Thyroid gland (tissue), 4 donors: ENCODE data around the gene UBAC1. TPM values are rescaled to one million over a fixed set of nuclear protein-coding genes. Genes with fewer than 3 reads are reported as not detected.

ENCODE experiments used
- DNase-seq, 2 donors: peaks; one replicate each; pipeline ENCODE4 v3.0.0-alpha.2; 2019
- H3K27ac ChIP-seq, 3 donors: fragments of 200-600 bp; sonication (generic); 1 replicate in 2 of 3; 2 replicates in 1 of 3; pipeline ENCODE4 v1.5.1; 2016 to 2019; ENCODE audit warnings: mild to moderate bottlenecking in 1 of 3, moderate library complexity in 1 of 3
- H3K27me3 ChIP-seq: fragments of 200-600 bp; sonication (generic); one replicate; pipeline ENCODE4 v1.5.1; 2019
- H3K36me3 ChIP-seq, 2 donors: fragments of 200-600 bp; sonication (generic); one replicate each; pipeline ENCODE4 v1.5.1; 2016 to 2019
- H3K4me1 ChIP-seq, 2 donors: fragments of 200-600 bp; sonication (generic); one replicate each; pipeline ENCODE4 v1.5.1; 2017 to 2019
- H3K4me3 ChIP-seq, 3 donors: fragments of 200-600 bp; sonication (generic); replicated peaks in 1 of 3; 1 replicate in 2 of 3; 2 replicates in 1 of 3; pipeline ENCODE4 v1.5.1; 2016; ENCODE audit warnings: mild to moderate bottlenecking in 1 of 3
- H3K9me3 ChIP-seq: fragments of 200-600 bp; sonication (generic); one replicate; pipeline ENCODE4 v1.5.1; 2017
- POLR2A ChIP-seq, 2 donors: fragments of 450-650 bp; IDR thresholded peaks; one replicate each; pipeline ENCODE4 v1.6.1; 2017; ENCODE audit warnings: antibody characterized with exemption in 2 of 2, mild to moderate bottlenecking in 2 of 2, moderate library complexity in 1 of 2
- WGBS, 2 donors: methylation state at CpG; one replicate each; pipeline ENCODE4 v1.1.5; 2017; 5-methylcytosine and 5-hydroxymethylcytosine counted together
- intact Hi-C: fragments of 100-400 bp; cut with DNase I; formaldehyde crosslinking; loops from one replicate; pipeline ENCODE4 v1.15.1; 2023
- total RNA-seq, 4 donors: library from RNA; depleted of rRNA; stranded (reverse); fragments of >200 nt; gene quantifications; one replicate each; pipeline ENCODE4 v1.2.3, GENCODE V29; 2016
- TF ChIP-seq, protein P1 (sequence below), 6 experiments: fragments of 200-600 bp in 3 of 6; fragments of 450-650 bp in 3 of 6; sonication (generic) in 3 of 6; IDR thresholded peaks; one replicate each; pipeline ENCODE4 v1.5.1; 2016 to 2019; ENCODE audit warnings: antibody characterized with exemption in 6 of 6, mild to moderate bottlenecking in 2 of 6, inconsistent platforms in 1 of 6, moderate library complexity in 1 of 6

Gene UBAC1
- total RNA-seq, 4 donors from 2014 or later: 37.9 to 56.2 (median 44.2) TPM

GRCh38 chr9:135998410-135999071 is 37.4 kb upstream of the UBAC1 start:
- Histone ChIP-seq H3K4me1 (peaks cover 0 to 19% of the 10 kb centered on the region in 2 donors), H3K4me3 (no peak overlapping the region), H3K27me3 (no peaks in the 10 kb centered on the region), H3K9me3 (no peaks in the 10 kb centered on the region), H3K36me3 (no peaks in the 10 kb centered on the region), H3K27ac (no peak overlapping the region)
- no peak for TF ChIP-seq POLR2A (IDR thresholded peaks at IDR 0.05)
- TF ChIP-seq, protein P1, sequence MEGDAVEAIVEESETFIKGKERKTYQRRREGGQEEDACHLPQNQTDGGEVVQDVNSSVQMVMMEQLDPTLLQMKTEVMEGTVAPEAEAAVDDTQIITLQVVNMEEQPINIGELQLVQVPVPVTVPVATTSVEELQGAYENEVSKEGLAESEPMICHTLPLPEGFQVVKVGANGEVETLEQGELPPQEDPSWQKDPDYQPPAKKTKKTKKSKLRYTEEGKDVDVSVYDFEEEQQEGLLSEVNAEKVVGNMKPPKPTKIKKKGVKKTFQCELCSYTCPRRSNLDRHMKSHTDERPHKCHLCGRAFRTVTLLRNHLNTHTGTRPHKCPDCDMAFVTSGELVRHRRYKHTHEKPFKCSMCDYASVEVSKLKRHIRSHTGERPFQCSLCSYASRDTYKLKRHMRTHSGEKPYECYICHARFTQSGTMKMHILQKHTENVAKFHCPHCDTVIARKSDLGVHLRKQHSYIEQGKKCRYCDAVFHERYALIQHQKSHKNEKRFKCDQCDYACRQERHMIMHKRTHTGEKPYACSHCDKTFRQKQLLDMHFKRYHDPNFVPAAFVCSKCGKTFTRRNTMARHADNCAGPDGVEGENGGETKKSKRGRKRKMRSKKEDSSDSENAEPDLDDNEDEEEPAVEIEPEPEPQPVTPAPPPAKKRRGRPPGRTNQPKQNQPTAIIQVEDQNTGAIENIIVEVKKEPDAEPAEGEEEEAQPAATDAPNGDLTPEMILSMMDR (IDR thresholded peaks at IDR 0.05): no peak
- no peak for DNase-seq
- intact Hi-C loops: no loop called here
- 86 to 96% methylated on average over 6 to 14 of the region's 16 CpGs for WGBS, 2 donors

DNA sequence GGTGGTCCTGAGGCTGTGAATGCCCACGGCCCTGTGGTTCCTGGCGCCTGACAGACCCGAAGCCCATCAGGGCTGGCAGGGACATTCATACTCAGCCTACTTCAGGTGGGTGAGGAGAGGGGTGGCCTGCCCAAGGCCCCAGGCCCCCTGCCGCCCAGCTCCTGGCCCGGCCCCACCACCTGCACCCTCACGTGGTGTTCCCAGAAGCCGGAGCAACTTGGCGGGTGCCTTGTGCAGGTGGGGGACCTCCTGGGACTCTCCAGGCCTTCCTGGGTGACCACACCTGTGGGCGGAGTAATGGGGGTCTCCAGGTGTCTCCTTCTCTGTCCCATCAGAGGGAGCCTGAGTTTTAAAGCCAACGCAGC is 36.8 kb upstream of the UBAC1 start:
- H3K9me3 ChIP-seq: no peaks in the 10 kb centered on the region
- 90 to 100% methylated on average over 1 to 6 of the region's 10 CpGs for WGBS, 2 donors
- no peaks in the 10 kb centered on the region for H3K36me3 ChIP-seq
- H3K4me3 ChIP-seq: no peak overlapping the region
- TF ChIP-seq, protein P1 (IDR thresholded peaks at IDR 0.05): no peak
- TF ChIP-seq POLR2A (IDR thresholded peaks at IDR 0.05): no peak
- no peak overlapping the region for H3K27ac ChIP-seq
- intact Hi-C loops: no loop called here
- H3K4me1 ChIP-seq: peaks cover 4 to 19% of the 10 kb centered on the region in 2 donors
- no peak for DNase-seq
- no peaks in the 10 kb centered on the region for H3K27me3 ChIP-seq

GRCh38 chr9:135997090-135998015 is 36.2 kb upstream of the UBAC1 start:
- intact Hi-C loops: no loop called here
- H3K36me3 ChIP-seq: no peaks in the 10 kb centered on the region
- no peak for TF ChIP-seq POLR2A (IDR thresholded peaks at IDR 0.05)
- TF ChIP-seq, protein P1 (IDR thresholded peaks at IDR 0.05): no peak
- no peak overlapping the region for H3K4me3 ChIP-seq
- WGBS, 2 donors: 76 to 87% methylated on average over 33 of the region's 34 CpGs
- H3K27ac ChIP-seq: no peak overlapping the region
- peaks cover 10 to 22% of the 10 kb centered on the region in 2 donors for H3K4me1 ChIP-seq
- no peak for DNase-seq
- H3K9me3 ChIP-seq: no peaks in the 10 kb centered on the region
- no peaks in the 10 kb centered on the region for H3K27me3 ChIP-seq

GRCh38 chr9:135995816-135996215 is 34.6 kb upstream of the UBAC1 start:
- Histone ChIP-seq H3K27me3 (no peaks in the 10 kb centered on the region), H3K36me3 (no peaks in the 10 kb centered on the region), H3K27ac (no peak overlapping the region), H3K9me3 (no peaks in the 10 kb centered on the region), H3K4me3 (no peak overlapping the region), H3K4me1 (peaks cover 10 to 28% of the 10 kb centered on the region in 2 donors)
- 91 to 94% methylated on average over 9 to 21 of the region's 21 CpGs for WGBS, 2 donors
- intact Hi-C loops: no loop called here
- no peak for DNase-seq
- TF ChIP-seq, protein P1 (IDR thresholded peaks at IDR 0.05): no peak
- no peak for TF ChIP-seq POLR2A (IDR thresholded peaks at IDR 0.05)
